K562 (cell line): ENCODE data around the gene AIM2.

Experiments
- RAD51 ChIP-seq: fragments of 450-650 bp; IDR thresholded peaks from 2 replicates; pipeline ENCODE4 v1.7.1; 2016; ENCODE audit warnings: low read depth, mild to moderate bottlenecking, borderline replicate concordance
- TAF1 ChIP-seq: IDR thresholded peaks from 2 replicates; pipeline ENCODE4 v1.6.1; 2011; ENCODE audit warnings: mild to moderate bottlenecking, low read length, moderate library complexity; ENCODE audit not compliant: insufficient read depth, control insufficient read depth, severe bottlenecking; ENCODE audit errors: extremely low read depth
- USF2 ChIP-seq: sonication (generic); formaldehyde crosslinking; IDR thresholded peaks from 2 replicates; pipeline ENCODE4 v1.5.0; 2020; ENCODE audit warnings: missing genetic modification reagents
- ZNF766 ChIP-seq: fragments of 200-800 bp; sonication (Bioruptor generic); conservative IDR thresholded peaks from 2 replicates; pipeline ENCODE4 v1.6.1; 2016; ENCODE audit warnings: missing genetic modification characterization, missing compliant biosample characterization

DNA sequence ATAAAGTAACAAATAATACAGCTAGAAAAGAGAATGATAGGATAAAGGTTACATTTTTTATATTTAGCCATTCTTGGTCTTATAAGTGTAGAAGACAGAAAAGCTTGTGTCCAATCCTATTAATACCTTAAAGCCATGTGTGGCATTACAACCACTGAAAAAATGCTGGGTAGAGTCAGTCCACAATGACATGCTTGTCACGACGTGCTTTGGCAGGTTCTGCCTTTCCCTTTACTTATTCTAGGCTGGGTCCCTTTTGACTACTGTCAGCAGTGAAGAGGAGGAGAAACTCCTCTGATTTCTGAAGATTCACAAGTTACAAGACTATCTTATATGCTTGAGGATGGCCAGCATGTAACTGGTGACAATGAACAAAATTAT lies 14.6 kb upstream of the AIM2 start:
- no peak for TF ChIP-seq ZNF766 (CRISPR knock-in tag)
- TF ChIP-seq TAF1, result no peak
- no peak for TF ChIP-seq RAD51
- TF ChIP-seq USF2, result no peak
